ENCODE measurements around the gene ASTL. TPM values are rescaled to one million over a fixed set of nuclear protein-coding genes. Genes with fewer than 3 reads are reported as not detected.

Gene ASTL
- total and polyA plus RNA-seq, 5 experiments from 2014 or later = 0.50 to 6.8 (median 3.0) TPM; not detected in 1

DNA sequence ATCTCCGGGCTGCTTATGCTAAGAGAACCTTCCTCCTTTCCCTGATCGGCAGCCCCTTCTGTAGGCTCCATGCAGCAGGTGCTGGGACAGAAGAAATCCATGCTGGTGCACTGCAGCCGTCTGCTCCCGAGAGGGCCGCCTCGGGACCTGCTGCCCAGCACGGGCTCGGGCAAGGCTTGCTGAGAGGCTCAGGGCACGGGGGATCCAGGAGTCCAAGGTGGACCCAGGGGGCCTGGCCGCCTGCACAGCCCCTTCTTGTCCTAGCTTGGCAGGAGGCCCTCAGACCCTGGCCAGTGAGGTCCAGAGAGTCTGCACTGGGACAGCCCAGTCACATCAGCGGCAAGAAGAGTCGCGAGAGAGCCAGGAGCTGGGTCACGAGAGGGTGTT is 20.2 kb upstream of the ASTL start:
- H3K27ac Mint-ChIP-seq = peak overlapping the region in 9 of 10 donors; percentile 87 to 96 (median 92)
- ATAC-seq = no peak
- peak overlapping the region in 6 of 10 donors; percentile 34 to 86 (median 76) for H3K4me3 Mint-ChIP-seq
- no peak for DNase-seq
- POLR2A ChIA-PET = interaction anchor here (1.3 to 15.0 kb wide), 2 partner anchors 13 to 16 kb away, joined by 7 to 373 read pairs; partner anchors contain the start of genes ASTL and DUSP2
- peaks cover 0 to 5% (median 0%) of the 10 kb centered on the region in 9 donors for H3K9me3 Mint-ChIP-seq
- no peaks in the 10 kb centered on the region for H3K36me3 Mint-ChIP-seq
- no peaks in the 10 kb centered on the region for H3K27me3 Mint-ChIP-seq
- peaks cover 42 to 84% (median 79%) of the 10 kb centered on the region in 4 donors for H3K4me1 Mint-ChIP-seq

DNA sequence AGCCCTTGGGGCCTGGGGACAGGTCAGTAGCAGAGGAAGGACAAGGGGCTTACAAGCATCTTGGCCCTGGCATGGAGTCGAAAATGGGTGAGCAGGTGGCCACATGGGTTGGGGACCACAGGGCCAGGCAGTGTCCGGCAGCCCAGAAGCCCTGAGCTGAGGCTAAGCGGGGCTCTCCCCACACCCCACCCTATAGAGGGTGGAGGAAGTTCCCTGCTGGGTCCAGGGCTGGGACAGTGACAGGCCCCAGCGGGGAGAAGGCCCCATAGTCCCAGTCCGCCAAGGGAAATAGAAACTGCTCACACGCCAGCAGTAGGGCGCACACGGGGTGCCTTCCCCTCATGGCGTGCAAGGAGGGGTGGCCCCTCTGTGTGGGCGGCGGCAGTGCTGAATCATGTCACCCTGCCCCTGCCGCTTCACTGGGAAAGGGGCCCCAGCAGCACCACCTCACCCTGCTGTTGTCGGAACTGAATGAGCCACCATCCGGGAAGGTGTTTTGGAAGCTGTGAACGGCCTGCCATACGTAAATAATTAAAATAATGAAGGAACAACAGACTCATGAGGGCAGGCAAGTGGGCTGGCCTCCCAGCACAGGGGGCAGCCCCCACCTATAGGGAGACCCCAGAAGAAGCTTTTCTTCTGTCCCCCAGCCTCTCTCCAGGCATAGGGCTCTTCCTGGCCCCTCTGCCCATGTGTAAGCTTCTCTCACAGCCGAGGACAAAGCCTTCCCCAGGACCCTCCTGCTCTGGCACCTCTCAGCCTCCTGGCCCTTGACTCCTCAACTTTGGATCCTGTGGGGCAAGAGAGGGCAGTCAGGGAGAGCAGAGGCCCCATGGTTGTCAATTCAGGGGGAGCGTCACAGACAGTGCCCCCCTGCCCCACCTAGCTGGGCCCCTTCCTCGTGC is 19.6 kb upstream of the ASTL start:
- POLR2A ChIA-PET = interaction anchor here (0.8 to 15.0 kb wide), 3 partner anchors 13 to 380 kb away, joined by 3 to 373 read pairs (median 3); partner anchors contain the start of genes ASTL and DUSP2
- Mint-ChIP-seq H3K9me3 (peaks cover 0 to 5% (median 0%) of the 10 kb centered on the region in 9 donors), H3K27me3 (no peaks in the 10 kb centered on the region), H3K4me3 (peak overlapping the region; percentile 56 to 84 (median 72)), H3K4me1 (peaks cover 46 to 84% (median 79%) of the 10 kb centered on the region in 4 donors), H3K36me3 (no peaks in the 10 kb centered on the region), H3K27ac (peak overlapping the region; percentile 87 to 96 (median 90))
- DNase-seq (peak; percentile 55 to 85 (median 64)), ATAC-seq (peak; percentile 74 to 83)

DNA sequence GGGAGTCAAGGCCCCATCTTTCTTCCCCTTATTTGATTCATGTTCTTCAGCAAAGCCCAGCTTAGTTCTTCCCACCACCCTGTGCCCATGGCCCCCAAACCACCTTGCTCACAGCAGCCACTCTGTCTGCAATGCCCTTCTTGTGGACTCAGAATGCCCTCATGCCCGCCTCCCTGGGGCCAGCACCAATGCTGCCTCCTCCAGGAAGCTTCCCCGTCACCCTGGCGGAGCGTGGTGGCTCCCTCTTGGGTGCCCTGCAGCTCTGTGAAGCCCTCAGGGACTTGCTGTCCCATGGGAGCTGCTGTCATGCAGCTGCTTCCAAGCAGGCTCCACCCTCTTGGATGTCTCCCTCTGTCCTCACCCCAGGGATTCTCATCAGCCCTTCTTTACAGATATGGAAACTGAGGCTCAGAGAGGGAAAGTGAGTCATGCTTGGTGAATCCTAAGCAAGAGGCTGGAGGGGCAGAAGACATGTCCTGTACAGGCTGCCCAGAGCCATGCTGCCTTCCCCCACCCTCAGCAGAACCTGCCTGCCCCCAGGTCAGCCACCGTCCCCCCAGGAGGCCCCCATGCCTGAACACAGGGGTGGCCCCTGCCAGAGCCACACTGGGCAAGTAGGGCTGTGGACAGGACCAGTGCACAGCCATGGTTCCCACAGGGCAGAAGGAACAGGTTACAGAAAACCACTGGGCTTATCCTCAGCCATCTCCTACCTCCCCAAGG is 18.8 kb upstream of the ASTL start:
- ATAC-seq (no peak), DNase-seq (no peak)
- H3K4me3 Mint-ChIP-seq = peak overlapping the region; percentile 39 to 84 (median 69)
- peaks cover 0 to 5% (median 0%) of the 10 kb centered on the region in 9 donors for H3K9me3 Mint-ChIP-seq
- POLR2A ChIA-PET = interaction anchor here (0.9 to 15.0 kb wide), 2 partner anchors 12 to 381 kb away, joined by 3 to 373 read pairs; partner anchors contain the start of genes ASTL and DUSP2
- peak overlapping the region; percentile 84 to 96 (median 91) for H3K27ac Mint-ChIP-seq
- H3K4me1 Mint-ChIP-seq = peaks cover 48 to 84% (median 79%) of the 10 kb centered on the region in 4 donors
- no peaks in the 10 kb centered on the region for H3K36me3 Mint-ChIP-seq
- no peaks in the 10 kb centered on the region for H3K27me3 Mint-ChIP-seq

- ATAC-seq (peak; percentile 45 to 56), DNase-seq (peak in 7 of 10 donors; percentile 35 to 57 (median 49))
- Mint-ChIP-seq H3K36me3 (no peaks in the 10 kb centered on the region), H3K4me1 (peaks cover 50 to 88% (median 80%) of the 10 kb centered on the region in 4 donors), H3K9me3 (peaks cover 0 to 5% (median 0%) of the 10 kb centered on the region in 9 donors), H3K27ac (peak overlapping the region; percentile 81 to 93 (median 88)), H3K27me3 (no peaks in the 10 kb centered on the region), H3K4me3 (peak overlapping the region in 8 of 10 donors; percentile 36 to 79 (median 68))
- POLR2A ChIA-PET = interaction anchor here (0.7 to 15.0 kb wide), 3 partner anchors 8 to 104 kb away, joined by 3 to 373 read pairs (median 4); partner anchors contain the start of genes ASTL and DUSP2
These were observed 17.9 kb upstream of the ASTL start for GRCh38 chr2:96156011-96156820.

DNA sequence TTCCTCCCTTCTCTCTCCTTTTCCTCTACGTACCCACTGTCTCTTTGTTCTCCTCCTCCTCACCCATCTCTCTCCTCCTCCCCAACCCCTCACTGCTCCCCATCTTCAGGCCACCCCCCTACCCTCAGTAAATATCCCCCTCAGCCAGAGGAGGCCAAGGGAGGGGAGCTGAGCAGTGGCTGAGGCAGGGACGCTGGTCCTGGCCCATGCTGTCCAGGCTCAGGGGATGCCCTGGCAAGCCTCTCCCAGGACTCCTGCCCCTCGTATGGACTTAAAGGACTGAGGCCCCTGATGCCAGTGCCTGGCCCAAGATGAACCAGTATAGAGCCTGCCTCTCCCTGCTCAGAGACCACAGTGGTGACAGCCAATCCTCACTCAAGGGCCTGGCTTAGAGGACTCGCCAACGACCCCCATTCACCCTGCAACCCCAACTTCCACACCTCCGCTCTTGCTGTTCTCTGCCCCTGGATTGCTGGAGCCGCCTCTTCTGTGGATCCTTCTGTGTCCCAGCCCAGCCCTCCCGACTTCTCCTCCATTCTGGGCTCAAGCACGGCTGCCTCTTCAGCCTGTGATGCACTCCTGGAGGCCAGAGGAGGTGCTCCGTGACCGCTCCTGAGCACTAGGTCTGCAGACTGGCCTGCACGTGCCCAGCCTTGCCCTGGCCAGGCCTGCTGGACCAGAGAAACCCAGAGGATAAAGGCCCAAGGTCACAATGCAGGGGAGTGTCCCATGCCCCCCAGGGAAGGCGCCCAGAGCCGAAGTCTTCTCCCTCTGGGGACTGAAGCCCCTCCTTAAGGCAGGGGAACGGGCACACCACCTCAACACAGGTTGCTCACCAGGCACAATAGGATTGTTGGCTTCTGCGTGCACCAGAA is 16.4 kb upstream of the ASTL start:
- ATAC-seq = no peak
- DNase-seq = no peak
- H3K27ac Mint-ChIP-seq = peak overlapping the region; percentile 43 to 90 (median 66)

DNA sequence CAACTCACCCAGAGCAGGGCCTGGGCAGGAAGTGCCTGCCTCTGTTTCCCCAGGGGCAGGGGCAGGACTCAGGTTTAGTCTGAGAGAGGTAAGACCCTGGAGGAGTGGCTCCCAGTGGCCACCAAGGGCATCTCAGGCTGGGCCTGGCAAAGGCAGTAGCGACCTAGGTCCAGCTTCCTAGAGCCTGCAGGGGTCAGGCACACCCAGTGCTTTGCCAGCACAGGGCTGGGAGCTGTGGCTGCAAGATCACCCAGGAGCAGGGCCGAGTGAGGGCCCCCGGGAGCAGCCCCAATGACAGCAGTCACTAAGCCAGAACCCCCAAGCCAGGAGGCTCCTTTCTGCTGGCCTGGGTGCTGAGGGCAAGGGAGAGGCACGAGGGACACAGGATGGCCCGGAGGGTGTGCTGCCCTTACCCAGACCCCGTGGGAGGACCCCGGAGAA is 15.7 kb upstream of the ASTL start:
- no peaks in the 10 kb centered on the region for H3K27me3 Mint-ChIP-seq
- peaks cover 49 to 90% (median 80%) of the 10 kb centered on the region in 4 donors for H3K4me1 Mint-ChIP-seq
- POLR2A ChIA-PET = interaction anchor here (1.7 to 18.2 kb wide), 3 partner anchors 6 to 50 kb away, joined by 3 to 373 read pairs (median 373); partner anchors contain the start of genes ASTL and DUSP2
- no peaks in the 10 kb centered on the region for H3K9me3 Mint-ChIP-seq
- DNase-seq = no peak
- no peaks in the 10 kb centered on the region for H3K36me3 Mint-ChIP-seq
- peak overlapping the region in 7 of 10 donors; percentile 15 to 100 (median 69) for H3K27ac Mint-ChIP-seq
- no peak for ATAC-seq
- H3K4me3 Mint-ChIP-seq = peak overlapping the region in 1 of 10 donors; percentile 4

More for the DNA sequence above, 16.4 kb upstream of the ASTL start:
- H3K4me3 Mint-ChIP-seq = no peak overlapping the region
- POLR2A ChIA-PET = interaction anchor here (1.7 to 18.2 kb wide), 3 partner anchors 5 to 50 kb away, joined by 3 to 373 read pairs (median 373); partner anchors contain the start of genes ASTL and DUSP2
- peaks cover 54 to 92% (median 82%) of the 10 kb centered on the region in 4 donors for H3K4me1 Mint-ChIP-seq
- no peaks in the 10 kb centered on the region for H3K36me3 Mint-ChIP-seq
- H3K27me3 Mint-ChIP-seq = no peaks in the 10 kb centered on the region
- H3K9me3 Mint-ChIP-seq = no peaks in the 10 kb centered on the region

- POLR2A ChIA-PET = interaction anchor here (1.7 to 18.2 kb wide), 3 partner anchors 6 to 51 kb away, joined by 3 to 373 read pairs (median 373); partner anchors contain the start of genes ASTL and DUSP2
- no peak for DNase-seq
- ATAC-seq = no peak
- peak overlapping the region; percentile 9 to 100 (median 75) for H3K27ac Mint-ChIP-seq
- H3K4me1 Mint-ChIP-seq = peaks cover 53 to 89% (median 80%) of the 10 kb centered on the region in 4 donors
- H3K9me3 Mint-ChIP-seq = no peaks in the 10 kb centered on the region
- no peaks in the 10 kb centered on the region for H3K27me3 Mint-ChIP-seq
- H3K4me3 Mint-ChIP-seq = no peak overlapping the region
- H3K36me3 Mint-ChIP-seq = no peaks in the 10 kb centered on the region
These were observed 15.0 kb upstream of the ASTL start for GRCh38 chr2:96153291-96153713.

DNA sequence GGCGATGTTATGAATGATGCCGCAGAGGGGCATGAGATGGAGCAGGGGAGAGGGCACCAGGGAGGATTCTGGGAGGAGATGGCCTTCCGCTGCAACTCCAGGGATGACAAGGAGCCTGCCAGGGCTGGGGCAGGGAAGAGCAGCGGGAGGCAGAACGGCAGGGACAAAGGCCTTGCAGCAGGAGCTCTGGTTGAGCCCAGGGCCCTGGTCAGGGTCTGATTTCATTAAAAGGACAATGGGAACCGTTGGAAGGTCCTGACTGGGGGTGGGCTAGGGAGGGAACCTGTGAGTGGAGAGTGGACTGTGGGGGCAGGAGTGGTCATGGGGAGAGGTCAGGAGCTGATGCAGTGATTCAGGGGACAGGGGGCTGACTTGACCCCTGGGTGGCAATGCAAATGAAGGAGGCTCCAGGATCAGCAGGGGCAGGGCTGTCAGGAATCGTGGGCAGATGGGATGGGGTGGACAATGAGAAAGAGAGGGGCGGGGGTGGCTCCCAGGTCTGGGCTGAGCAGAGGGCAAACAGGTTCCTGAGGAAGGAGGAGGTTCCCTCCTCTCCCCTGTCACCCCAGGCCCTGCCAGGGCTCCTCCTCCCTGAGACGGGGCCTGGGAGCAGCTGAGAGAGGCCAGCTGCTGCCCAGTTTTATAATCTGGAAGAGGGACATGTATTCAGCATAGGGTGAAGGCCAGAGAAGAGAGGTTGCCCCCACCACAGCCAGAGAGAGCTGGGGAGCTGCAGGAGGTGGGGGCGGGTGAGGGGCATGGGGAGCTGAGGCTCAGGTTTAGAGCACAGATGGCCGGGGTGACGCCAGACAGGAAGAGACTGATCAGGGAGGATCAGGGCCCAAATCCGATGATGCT is 14.2 kb upstream of the ASTL start:
- Mint-ChIP-seq H3K36me3 (no peaks in the 10 kb centered on the region), H3K27ac (peak overlapping the region; percentile 69 to 100 (median 90)), H3K27me3 (no peaks in the 10 kb centered on the region), H3K4me3 (peak overlapping the region in 5 of 10 donors; percentile 0 to 75 (median 38)), H3K9me3 (no peaks in the 10 kb centered on the region), H3K4me1 (peaks cover 53 to 88% (median 80%) of the 10 kb centered on the region in 4 donors)
- no peak for ATAC-seq
- POLR2A ChIA-PET = interaction anchor here (0.7 to 18.2 kb wide), 5 partner anchors 7 to 29 kb away, joined by 3 to 373 read pairs (median 29); partner anchors contain the start of genes ASTL and DUSP2
- no peak for DNase-seq

DNA sequence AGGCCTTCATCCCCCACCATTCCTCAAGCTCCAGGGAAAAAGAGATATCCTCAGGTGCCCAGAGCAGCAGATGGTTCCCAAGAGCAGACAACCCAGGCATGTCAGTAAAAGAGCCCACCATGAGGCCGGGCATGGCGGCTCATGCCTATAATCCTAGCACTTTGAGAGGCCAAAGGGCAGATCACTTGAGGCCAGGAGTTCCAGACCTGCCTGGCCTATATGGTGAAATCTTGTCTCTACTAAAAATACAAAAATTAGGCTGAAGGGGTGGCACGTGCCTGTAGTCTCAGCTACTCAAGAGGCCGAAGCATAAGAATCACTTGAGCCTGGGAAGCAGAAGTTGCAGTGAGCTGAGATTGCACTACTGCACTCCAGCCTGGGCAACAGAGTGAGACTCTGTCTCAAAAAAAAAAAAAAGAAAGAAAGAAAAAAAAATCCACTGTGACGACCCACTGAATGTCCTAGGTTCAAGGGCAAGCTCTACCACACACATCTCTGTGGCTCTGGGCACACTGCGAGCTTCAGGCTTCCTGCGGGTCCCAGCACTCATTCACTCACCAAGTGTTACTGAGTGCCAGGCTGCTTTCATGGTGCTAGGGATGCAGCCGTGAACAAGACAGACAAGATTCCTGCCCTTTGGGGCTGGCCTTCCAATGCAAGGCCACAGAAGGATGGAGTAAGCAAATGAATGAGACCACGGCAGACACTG is 13.4 kb upstream of the ASTL start:
- no peaks in the 10 kb centered on the region for H3K9me3 Mint-ChIP-seq
- ATAC-seq (no peak), DNase-seq (no peak)
- no peaks in the 10 kb centered on the region for H3K27me3 Mint-ChIP-seq
- no peaks in the 10 kb centered on the region for H3K36me3 Mint-ChIP-seq
- H3K4me1 Mint-ChIP-seq = peaks cover 49 to 88% (median 80%) of the 10 kb centered on the region in 4 donors
- POLR2A ChIA-PET = interaction anchor here (0.7 to 18.2 kb wide), 4 partner anchors 8 to 30 kb away, joined by 3 to 373 read pairs (median 17); no protein-coding TSS in a partner anchor
- H3K4me3 Mint-ChIP-seq = peak overlapping the region in 8 of 10 donors; percentile 0 to 75 (median 22)
- H3K27ac Mint-ChIP-seq = peak overlapping the region; percentile 61 to 100 (median 90)

All from naive thymus-derived CD8-positive, alpha-beta T cell (primary cell).